ENCODE measurements around the gene IQCE.

DNA sequence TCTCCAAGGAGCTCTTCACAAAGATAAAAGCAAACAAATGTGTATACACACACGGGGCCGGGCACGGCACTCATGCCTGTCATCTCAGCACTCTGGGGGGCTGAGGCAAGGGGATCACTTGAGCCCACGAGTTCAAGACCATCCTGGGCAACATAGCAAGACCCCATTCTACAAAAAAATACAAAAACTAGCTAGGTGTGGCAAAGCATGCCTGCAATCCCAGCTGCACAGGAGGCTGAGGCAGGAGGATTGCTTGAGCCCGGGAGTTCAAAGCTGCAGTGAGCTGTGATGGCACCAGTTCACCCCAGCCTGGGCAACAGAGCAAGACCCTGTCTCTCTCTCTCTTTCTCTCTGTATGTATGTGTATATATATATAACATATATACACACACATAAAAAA, 95.3 kb downstream of the IQCE start:
- no peak for TF ChIP-seq CTCF (IDR thresholded peaks at IDR 0.05)
- no peak for TF ChIP-seq EZH2 (IDR thresholded peaks at IDR 0.05; ENCODE audit: borderline replicate concordance, insufficient read depth, low read depth, low read length, poor library complexity, severe bottlenecking)
